WI38 (cell line): Measurements from ENCODE around the gene KIF26B.

Source experiments
- H3K4me3 ChIP-seq: 2 replicates; pipeline ENCODE4 v1.5.1; 2011; ENCODE audit warnings: low read depth, mild to moderate bottlenecking, control low read depth, low read length
- TF ChIP-seq, protein P1 (sequence below): IDR thresholded peaks from 2 replicates; pipeline ENCODE4 v1.5.1; 2012; ENCODE audit warnings: low read depth, mild to moderate bottlenecking, control low read depth, low read length

KIF26B gene

DNA sequence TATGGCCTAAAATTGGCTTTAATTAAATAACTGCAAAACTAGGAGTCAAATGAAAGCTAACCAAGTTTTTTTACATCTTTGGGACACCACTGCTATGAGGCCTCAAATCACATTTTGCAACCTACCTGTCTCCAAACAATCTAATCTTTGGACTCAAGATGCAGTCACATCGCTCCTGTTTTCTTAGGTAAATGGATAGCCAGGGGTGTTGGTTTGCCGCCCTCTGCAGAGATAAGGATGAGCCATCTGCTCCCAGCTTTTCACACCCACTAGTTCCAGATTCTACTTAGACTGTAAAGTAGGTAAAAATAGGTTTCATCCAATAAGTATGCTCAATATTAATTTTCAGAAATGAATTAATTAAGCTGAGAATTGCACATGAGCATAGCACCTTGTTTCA, 456.5 kb downstream of the KIF26B start:
- H3K4me3 ChIP-seq = no peak overlapping the region
- TF ChIP-seq, protein P1, sequence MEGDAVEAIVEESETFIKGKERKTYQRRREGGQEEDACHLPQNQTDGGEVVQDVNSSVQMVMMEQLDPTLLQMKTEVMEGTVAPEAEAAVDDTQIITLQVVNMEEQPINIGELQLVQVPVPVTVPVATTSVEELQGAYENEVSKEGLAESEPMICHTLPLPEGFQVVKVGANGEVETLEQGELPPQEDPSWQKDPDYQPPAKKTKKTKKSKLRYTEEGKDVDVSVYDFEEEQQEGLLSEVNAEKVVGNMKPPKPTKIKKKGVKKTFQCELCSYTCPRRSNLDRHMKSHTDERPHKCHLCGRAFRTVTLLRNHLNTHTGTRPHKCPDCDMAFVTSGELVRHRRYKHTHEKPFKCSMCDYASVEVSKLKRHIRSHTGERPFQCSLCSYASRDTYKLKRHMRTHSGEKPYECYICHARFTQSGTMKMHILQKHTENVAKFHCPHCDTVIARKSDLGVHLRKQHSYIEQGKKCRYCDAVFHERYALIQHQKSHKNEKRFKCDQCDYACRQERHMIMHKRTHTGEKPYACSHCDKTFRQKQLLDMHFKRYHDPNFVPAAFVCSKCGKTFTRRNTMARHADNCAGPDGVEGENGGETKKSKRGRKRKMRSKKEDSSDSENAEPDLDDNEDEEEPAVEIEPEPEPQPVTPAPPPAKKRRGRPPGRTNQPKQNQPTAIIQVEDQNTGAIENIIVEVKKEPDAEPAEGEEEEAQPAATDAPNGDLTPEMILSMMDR = no peak

DNA sequence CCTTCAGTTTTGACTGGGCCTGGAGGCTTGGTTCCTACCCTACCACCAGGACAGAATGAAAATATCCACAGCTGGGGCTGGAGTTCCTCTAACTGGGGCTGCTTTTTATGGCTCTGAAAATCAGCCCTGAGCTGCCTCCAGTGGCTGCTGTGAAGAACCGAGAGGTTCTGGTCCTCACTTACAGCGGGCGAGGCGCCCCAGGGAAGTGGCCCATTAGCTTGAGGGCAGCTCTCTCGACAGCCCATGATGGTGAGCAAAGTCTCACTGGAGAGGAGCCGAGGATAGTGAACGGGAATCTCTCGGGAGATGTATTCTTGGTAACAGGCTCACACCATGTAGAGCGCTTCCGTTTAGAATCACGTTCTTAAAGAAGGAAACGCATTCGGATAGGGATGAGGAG, 459.7 kb downstream of the KIF26B start:
- no peak overlapping the region for H3K4me3 ChIP-seq
- TF ChIP-seq, protein P1 = no peak

DNA sequence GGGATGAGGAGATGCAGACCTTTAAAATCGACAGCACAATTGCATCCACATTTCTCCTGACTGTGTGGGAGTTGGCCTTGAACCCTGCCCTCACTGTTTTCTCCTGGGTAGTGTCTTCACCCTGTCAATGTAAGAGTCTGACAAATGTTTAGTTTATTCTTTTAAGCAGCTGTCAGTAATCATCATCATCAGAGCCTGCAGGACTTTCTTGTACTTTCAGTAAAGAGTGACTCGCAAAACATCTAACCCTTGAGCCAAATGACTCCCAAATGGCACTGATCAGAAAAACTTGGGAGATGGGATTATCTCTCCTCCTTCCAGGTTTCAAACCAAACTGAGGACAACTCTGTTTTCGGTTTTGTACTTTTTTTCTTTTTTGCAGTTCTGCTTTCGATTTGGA, 460.2 kb downstream of the KIF26B start:
- TF ChIP-seq, protein P1 = no peak
- H3K4me3 ChIP-seq = no peak overlapping the region

DNA sequence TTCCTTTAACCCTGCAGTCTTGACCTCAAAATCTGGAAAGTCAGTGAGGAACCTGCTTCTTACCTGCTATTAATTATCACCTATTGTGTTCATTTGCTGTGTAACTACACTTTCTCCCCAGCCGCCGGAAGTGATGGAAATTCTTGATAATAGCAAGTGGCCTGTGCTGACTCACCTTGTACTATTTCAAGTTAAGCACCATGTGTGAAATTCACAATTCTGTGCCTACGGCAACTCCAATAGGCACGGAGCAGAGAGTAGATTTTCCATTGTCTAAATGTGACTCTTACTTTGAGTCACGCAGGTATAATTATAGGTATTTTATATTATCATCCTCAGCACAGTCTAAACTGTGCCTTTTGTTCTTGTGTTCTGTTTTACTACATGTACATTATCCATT, 466.8 kb downstream of the KIF26B start:
- TF ChIP-seq, protein P1 = no peak
- no peak overlapping the region for H3K4me3 ChIP-seq

DNA sequence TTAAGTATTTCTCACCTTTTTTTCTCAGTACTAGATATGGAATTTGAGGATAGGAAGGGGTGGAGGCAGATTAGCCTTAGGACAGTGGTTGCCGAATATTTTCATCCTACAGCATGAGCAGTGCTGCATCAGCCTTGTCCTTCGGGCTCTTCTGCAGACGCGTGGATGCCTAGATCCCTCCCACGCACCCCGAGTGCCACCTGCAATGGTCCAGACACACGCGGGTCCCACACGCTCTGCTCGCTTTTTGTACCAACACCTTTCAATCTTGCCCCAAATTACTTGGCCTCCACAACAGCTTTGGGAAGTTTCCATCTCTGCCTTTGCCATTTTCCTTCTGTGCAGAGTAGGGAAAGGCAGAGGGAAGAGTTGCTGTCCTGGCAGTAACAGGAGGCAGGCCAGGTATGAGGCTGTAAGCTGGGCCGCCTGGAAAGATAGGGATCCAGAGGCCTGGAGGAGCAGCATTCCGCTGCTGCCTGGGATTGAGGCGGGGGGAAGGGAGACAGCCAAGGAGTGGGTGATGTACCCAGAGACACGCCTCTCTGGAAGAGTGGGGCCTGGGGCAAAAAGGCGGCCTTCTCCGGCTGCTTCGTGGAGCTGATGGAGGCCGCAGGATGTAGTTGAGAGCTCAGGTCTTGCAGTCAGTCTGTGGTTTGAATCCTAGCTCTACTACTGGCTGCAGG, 467.7 kb downstream of the KIF26B start:
- no peak overlapping the region for H3K4me3 ChIP-seq
- TF ChIP-seq, protein P1 = no peak

DNA sequence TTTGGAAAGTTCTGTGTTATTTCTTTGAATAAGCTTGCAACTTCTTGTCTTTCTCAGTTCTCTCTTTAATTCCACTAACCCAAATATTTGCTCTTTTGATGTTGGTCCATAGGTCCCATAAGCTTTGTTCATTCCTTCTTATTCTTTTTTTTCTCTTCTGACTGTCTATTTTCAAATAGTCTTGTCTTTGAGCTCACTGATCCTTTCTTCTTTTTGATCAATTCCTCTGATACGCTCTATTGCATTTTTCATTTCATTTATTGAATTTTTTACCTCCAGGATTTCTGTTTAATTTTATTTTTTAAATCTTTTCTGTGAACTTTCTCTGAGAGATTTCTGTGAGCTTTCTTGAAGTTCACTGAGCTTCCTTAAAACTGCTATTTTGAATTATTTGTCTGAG, 486.6 kb downstream of the KIF26B start:
- H3K4me3 ChIP-seq = no peak overlapping the region
- TF ChIP-seq, protein P1 = no peak

DNA sequence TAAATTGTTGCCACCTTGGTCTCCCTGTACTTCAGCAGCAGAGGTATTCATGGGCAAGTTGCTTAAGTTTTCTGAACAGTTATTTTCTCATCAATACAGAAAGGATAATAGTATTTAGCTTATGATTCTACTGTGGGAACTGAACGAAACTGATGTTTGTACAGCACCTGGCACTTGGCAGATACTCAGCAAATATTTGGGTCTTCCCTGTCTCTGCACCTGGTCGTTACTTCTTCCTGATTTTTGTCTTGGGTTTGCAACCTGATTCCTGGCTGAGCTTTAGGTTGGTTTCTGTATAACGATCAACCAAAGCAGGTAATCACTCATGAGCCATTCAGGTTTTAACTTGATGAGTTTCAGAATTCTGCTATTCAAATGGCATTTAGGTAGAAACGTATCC, 490.6 kb downstream of the KIF26B start:
- H3K4me3 ChIP-seq = no peak overlapping the region
- TF ChIP-seq, protein P1 = no peak
